ENCODE data around the gene CHD1. TPM values are rescaled to one million over a fixed set of nuclear protein-coding genes. Genes with fewer than 3 reads are reported as not detected.

The CHD1 gene
- total RNA-seq, 4 donors from 2014 or later, result 27.3 to 48.5 (median 41.4) TPM

DNA sequence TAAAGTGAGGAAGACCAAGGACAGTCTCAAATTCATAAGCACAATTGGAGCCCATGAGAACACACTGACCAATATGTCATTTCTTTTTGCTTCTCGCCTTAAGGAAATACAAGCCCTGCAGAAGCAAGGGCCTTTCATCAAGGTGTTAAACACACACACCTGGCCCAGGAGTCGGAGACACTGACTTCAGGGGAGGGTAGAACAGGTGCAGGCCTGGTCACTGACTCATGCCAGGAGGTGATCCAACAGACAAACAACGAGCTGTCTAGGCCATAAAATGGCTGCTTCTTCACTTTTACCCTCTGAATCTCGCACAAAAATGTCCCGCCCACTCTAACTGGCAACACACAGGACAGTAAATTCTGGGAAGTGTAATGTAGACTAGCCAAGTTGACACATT is 92.6 kb downstream of the CHD1 start:
- Histone ChIP-seq H3K27me3 (no peaks in the 10 kb centered on the region), H3K4me3 (no peak overlapping the region), H3K9me3 (no peaks in the 10 kb centered on the region), H3K27ac (no peak overlapping the region), H3K4me1 (no peaks in the 10 kb centered on the region), H3K36me3 (no peaks in the 10 kb centered on the region)
- intact Hi-C loops (cut with DNase I), result no loop called here
- TF ChIP-seq POLR2A (IDR thresholded peaks at IDR 0.05), result no peak
- TF ChIP-seq, protein P1, sequence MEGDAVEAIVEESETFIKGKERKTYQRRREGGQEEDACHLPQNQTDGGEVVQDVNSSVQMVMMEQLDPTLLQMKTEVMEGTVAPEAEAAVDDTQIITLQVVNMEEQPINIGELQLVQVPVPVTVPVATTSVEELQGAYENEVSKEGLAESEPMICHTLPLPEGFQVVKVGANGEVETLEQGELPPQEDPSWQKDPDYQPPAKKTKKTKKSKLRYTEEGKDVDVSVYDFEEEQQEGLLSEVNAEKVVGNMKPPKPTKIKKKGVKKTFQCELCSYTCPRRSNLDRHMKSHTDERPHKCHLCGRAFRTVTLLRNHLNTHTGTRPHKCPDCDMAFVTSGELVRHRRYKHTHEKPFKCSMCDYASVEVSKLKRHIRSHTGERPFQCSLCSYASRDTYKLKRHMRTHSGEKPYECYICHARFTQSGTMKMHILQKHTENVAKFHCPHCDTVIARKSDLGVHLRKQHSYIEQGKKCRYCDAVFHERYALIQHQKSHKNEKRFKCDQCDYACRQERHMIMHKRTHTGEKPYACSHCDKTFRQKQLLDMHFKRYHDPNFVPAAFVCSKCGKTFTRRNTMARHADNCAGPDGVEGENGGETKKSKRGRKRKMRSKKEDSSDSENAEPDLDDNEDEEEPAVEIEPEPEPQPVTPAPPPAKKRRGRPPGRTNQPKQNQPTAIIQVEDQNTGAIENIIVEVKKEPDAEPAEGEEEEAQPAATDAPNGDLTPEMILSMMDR (IDR thresholded peaks at IDR 0.05), result no peak
- 64 to 72% methylated on average over 4 to 5 of the region's 5 CpGs for WGBS, 2 donors
- no peak for DNase-seq

DNA sequence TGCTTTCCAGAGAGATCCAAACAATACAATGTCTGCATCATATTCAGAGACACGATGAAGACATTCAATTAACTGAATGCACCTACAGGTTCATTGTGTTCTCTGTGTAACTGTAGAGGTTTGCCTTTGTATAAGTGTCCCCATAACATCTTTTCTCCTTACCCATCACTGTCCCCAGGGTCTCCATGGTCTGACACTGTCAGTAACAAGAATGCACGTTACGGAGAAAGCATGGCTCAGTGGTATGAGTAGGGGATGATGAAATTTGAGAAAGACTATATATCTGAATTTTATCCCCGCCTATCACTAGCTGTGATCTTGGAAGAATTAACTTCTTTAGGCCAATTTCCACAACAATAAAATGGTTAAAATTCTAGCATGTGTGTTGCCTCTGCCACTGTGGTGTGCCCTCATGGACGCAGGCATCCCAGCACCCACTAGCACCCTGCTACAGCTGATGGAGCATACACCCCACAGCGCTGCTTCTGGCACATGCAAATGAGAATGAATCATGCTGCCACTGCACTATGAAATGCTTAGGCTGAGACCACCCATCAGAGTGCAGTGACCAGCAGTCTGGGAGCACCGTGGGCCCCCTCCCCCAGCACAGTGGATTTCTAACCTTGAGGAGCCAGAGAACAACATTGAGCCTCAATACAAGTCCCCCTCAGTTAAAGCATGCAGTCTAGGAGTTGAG is 101.1 kb downstream of the CHD1 start:
- intact Hi-C loops (cut with DNase I), result no loop called here
- Histone ChIP-seq H3K27ac (no peak overlapping the region), H3K4me1 (no peaks in the 10 kb centered on the region), H3K36me3 (no peaks in the 10 kb centered on the region), H3K27me3 (no peaks in the 10 kb centered on the region), H3K4me3 (no peak overlapping the region), H3K9me3 (no peaks in the 10 kb centered on the region)
- 71 to 80% methylated on average over 6 of the region's 7 CpGs for WGBS, 2 donors
- TF ChIP-seq, protein P1 (IDR thresholded peaks at IDR 0.05), result no peak
- no peak for TF ChIP-seq POLR2A (IDR thresholded peaks at IDR 0.05)
- DNase-seq, result no peak

DNA sequence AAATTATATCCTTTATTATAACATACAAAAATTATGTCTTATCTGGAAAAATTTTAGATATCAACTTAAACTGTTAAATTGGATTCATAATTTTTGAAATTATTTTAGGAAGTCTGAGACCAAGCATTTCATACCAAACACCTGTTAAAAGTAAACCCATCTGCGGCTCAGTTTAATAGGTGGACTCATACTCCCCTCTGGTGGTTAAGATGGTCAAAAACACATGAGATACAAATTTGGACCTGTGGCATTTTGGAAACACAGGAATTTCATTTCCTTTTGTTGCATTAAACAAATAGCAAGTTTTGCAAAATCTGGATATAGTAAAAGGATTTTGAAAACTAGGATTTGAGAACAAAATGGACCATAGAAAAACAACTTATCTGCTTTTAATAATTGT is 101.6 kb downstream of the CHD1 start:
- Histone ChIP-seq H3K27ac (no peak overlapping the region), H3K27me3 (no peaks in the 10 kb centered on the region), H3K36me3 (no peaks in the 10 kb centered on the region), H3K4me1 (no peaks in the 10 kb centered on the region), H3K4me3 (no peak overlapping the region), H3K9me3 (no peaks in the 10 kb centered on the region)
- no peak for TF ChIP-seq POLR2A (IDR thresholded peaks at IDR 0.05)
- TF ChIP-seq, protein P1 (IDR thresholded peaks at IDR 0.05), result peak in 5 of 6 experiments; percentile 35 to 68 (median 45)
- intact Hi-C loops (cut with DNase I), result no loop called here
- whole genome bisulfite sequencing, 2 donors, result 12 to 35% methylated on average over 1 of the region's 1 CpG
- no peak for DNase-seq

DNA sequence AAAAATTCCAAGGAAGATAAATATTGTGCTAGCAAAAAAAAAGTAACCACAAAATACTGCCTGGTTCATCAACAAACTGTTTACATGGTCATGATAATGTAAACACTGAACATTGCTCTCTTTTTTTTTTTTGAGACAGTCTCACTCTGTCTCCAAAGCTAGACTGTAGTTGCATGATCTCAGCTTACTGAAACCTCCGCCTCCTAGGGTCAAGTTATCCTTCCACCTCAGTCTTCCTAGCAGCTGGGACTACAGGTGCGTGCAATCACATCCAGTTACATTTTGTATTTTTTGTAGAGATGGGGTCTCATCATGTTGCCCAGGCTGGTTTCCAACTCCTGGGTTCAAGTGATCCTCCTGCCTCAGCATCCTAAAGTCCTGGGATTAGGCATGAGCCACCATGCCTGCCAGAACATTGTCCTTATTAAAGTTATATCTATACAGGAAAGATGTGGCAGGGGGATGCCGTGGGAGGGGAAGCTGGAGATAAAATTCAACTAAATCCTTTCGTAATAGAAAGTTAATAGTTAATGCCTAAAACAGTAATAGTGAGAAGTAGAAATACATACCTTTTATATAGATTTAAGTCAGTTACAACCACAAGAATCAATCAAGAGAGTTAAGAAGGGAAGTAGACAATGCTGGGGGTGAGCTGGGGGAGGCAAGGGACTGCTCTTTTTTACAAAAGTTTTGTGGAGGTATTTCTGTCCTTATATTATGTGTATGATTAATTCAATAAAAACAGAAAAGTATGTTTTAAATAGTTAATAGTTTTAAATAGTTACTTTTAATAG is 103.0 kb downstream of the CHD1 start:
- H3K4me1 ChIP-seq, result no peaks in the 10 kb centered on the region
- no peak overlapping the region for H3K4me3 ChIP-seq
- DNase-seq, result no peak
- no peaks in the 10 kb centered on the region for H3K36me3 ChIP-seq
- H3K27me3 ChIP-seq, result no peaks in the 10 kb centered on the region
- 80 to 84% methylated on average over 4 of the region's 4 CpGs for WGBS, 2 donors
- no peak overlapping the region for H3K27ac ChIP-seq
- intact Hi-C loops (cut with DNase I), result no loop called here
- peaks cover 0 to 6% (median 0%) of the 10 kb centered on the region in 3 donors for H3K9me3 ChIP-seq
- TF ChIP-seq POLR2A (IDR thresholded peaks at IDR 0.05), result no peak
- TF ChIP-seq, protein P1 (IDR thresholded peaks at IDR 0.05), result no peak

DNA sequence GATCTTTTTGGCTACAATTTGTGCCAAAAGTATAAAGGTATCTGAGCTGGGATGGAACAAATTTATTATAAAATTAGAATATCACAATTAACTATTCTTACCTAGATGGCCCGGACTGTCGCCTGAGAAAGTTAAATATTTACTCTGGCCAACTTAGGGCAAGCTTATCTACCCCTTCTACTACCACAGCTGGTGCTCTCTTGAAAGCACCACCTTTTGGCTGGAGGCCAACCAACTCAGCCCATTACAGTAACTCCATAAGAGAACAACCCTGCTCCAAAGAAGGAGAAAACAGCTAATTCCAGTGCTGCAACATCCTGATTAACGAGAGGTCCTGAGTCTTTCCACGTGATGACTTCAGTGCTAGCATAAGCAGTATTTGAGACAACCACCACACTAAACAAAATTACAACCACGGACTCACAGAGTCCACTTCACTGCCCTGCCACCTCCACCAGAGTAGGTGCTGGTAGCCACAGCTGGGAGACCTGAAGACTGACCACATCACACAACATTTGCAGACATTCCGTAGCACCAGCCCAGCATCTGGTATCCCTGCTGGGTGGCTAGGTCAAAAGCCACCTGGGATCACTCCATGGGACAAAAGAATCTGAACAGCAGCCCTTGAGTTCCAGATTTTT is 112.1 kb downstream of the CHD1 start:
- DNase-seq, result no peak
- Histone ChIP-seq H3K27ac (no peak overlapping the region), H3K4me3 (no peak overlapping the region), H3K9me3 (peaks cover 0 to 6% (median 0%) of the 10 kb centered on the region in 3 donors), H3K27me3 (no peaks in the 10 kb centered on the region), H3K36me3 (no peaks in the 10 kb centered on the region), H3K4me1 (no peaks in the 10 kb centered on the region)
- TF ChIP-seq, protein P1 (IDR thresholded peaks at IDR 0.05), result no peak
- TF ChIP-seq POLR2A (IDR thresholded peaks at IDR 0.05), result no peak
- 79 to 90% methylated on average over 4 to 6 of the region's 6 CpGs for WGBS, 2 donors
- intact Hi-C loops (cut with DNase I), result no loop called here
